Ascending aorta (tissue), 2 donors: ENCODE measurements around the gene BEGAIN. TPM values are rescaled to one million over a fixed set of nuclear protein-coding genes. Genes with fewer than 3 reads are reported as not detected.

Experiments used
- DNase-seq, 2 donors: peaks; one replicate each; pipeline ENCODE4 v3.0.0-alpha.2; 2019; ENCODE audit warnings: low spot score in 2 of 2
- H3K27ac ChIP-seq, 2 donors: fragments of 200-600 bp; sonication (generic); one replicate each; pipeline ENCODE4 v1.5.1; 2016 to 2017; ENCODE audit warnings: mild to moderate bottlenecking in 1 of 2
- H3K27me3 ChIP-seq: fragments of 200-600 bp; sonication (generic); one replicate; pipeline ENCODE4 v1.5.1; 2017
- H3K36me3 ChIP-seq, 2 donors: fragments of 200-600 bp; sonication (generic); one replicate each; pipeline ENCODE4 v1.5.1; 2016
- H3K4me1 ChIP-seq, 2 donors: fragments of 200-600 bp; sonication (generic); one replicate each; pipeline ENCODE4 v1.5.1; 2016 to 2017; ENCODE audit warnings: mild to moderate bottlenecking in 1 of 2
- H3K4me3 ChIP-seq, 2 donors: fragments of 200-600 bp; sonication (generic); one replicate each; pipeline ENCODE4 v1.5.1; 2016 to 2017; ENCODE audit warnings: mild to moderate bottlenecking in 1 of 2
- H3K9me3 ChIP-seq, 2 donors: fragments of 200-600 bp; sonication (generic); one replicate each; pipeline ENCODE4 v1.5.1; 2016
- intact Hi-C: fragments of 100-400 bp; cut with DNase I; formaldehyde crosslinking; loops from one replicate; pipeline ENCODE4 v1.15.1; 2023
- total RNA-seq: library from RNA; depleted of rRNA; stranded (reverse); fragments of >200 nt; gene quantifications from one replicate; pipeline ENCODE4 v1.1.0, GENCODE V29; 2016
- TF ChIP-seq, protein P1 (sequence below), 3 experiments: fragments of 200-600 bp in 2 of 3; fragments of 450-650 bp in 1 of 3; sonication (generic) in 2 of 3; IDR thresholded peaks; one replicate each; pipeline ENCODE4 v1.5.1; 2016 to 2019; ENCODE audit warnings: antibody characterized with exemption in 3 of 3, mild to moderate bottlenecking in 1 of 3, moderate library complexity in 1 of 3

BEGAIN gene
- total RNA-seq, 1 donor from 2014 or later, result 5.9 TPM

DNA sequence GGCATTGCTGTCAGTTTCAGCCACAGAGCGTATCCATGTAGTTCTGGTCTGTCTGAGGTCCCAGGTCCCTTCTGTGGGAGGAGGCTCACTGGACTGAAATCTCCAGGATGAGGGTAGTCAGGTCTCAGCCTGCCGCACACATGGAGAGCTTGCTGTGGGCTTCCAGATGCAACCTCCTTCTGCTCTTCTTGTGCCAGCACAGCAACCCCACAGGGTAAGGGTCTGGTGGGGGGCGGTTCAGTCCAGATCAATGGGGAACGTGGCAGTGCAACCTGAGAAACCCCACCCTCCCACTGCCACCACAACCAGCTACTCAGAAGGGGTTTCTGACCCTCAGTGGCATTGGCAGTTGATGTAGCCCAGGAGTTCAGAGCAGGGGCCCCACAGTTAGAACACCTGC is 61.2 kb downstream of the BEGAIN start:
- intact Hi-C loops, result no loop called here
- H3K27ac ChIP-seq, result no peak overlapping the region
- H3K27me3 ChIP-seq, result no peaks in the 10 kb centered on the region
- TF ChIP-seq, protein P1, sequence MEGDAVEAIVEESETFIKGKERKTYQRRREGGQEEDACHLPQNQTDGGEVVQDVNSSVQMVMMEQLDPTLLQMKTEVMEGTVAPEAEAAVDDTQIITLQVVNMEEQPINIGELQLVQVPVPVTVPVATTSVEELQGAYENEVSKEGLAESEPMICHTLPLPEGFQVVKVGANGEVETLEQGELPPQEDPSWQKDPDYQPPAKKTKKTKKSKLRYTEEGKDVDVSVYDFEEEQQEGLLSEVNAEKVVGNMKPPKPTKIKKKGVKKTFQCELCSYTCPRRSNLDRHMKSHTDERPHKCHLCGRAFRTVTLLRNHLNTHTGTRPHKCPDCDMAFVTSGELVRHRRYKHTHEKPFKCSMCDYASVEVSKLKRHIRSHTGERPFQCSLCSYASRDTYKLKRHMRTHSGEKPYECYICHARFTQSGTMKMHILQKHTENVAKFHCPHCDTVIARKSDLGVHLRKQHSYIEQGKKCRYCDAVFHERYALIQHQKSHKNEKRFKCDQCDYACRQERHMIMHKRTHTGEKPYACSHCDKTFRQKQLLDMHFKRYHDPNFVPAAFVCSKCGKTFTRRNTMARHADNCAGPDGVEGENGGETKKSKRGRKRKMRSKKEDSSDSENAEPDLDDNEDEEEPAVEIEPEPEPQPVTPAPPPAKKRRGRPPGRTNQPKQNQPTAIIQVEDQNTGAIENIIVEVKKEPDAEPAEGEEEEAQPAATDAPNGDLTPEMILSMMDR (IDR thresholded peaks at IDR 0.05), result no peak
- H3K36me3 ChIP-seq, result peaks cover 13 to 21% of the 10 kb centered on the region in 2 donors
- H3K9me3 ChIP-seq, result no peaks in the 10 kb centered on the region
- H3K4me3 ChIP-seq, result no peak overlapping the region
- H3K4me1 ChIP-seq, result no peaks in the 10 kb centered on the region
- DNase-seq, result no peak

DNA sequence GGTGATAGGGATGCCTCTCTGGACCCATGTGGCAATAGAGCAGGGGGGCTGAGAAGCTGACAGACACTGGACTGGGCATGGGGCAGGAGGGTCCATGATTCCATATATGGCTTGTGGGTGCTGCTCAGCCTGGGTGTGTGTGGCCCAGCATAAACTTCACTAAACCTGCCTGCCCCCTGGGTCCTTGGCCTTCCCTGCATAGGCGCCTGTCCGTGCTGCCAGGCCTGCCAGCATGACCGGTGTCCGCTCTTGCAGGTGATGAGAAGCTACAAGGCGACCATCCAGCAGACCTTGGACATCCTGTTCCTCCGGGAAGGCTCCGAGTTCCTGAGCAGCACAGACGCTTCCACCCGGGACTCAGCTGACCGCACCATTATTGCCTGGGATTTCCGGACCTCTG is 61.6 kb downstream of the BEGAIN start:
- no peak overlapping the region for H3K4me3 ChIP-seq
- no peaks in the 10 kb centered on the region for H3K9me3 ChIP-seq
- H3K36me3 ChIP-seq, result peaks cover 13 to 21% of the 10 kb centered on the region in 2 donors
- TF ChIP-seq, protein P1 (IDR thresholded peaks at IDR 0.05), result no peak
- H3K4me1 ChIP-seq, result no peaks in the 10 kb centered on the region
- intact Hi-C loops, result no loop called here
- H3K27ac ChIP-seq, result no peak overlapping the region
- H3K27me3 ChIP-seq, result no peaks in the 10 kb centered on the region
- DNase-seq, result no peak

DNA sequence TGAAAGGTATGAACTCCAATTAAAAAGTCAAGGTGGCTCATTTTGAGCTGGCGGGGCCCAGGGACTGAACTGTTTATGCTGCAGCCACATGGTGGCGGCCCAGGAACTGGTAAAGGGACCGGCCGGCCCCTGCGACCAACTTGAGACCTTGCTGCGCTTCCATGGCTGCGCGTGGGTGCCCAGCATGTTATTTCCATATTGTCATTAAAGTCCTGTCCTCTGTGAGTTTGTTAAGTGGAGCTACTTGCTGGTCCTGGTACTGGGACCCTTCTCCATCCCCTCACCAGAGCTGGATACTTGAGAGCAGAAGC is 62.3 kb downstream of the BEGAIN start:
- peaks cover 13 to 21% of the 10 kb centered on the region in 2 donors for H3K36me3 ChIP-seq
- peak in 1 of 2 donors; percentile 59 for DNase-seq
- intact Hi-C loops, result no loop called here
- no peaks in the 10 kb centered on the region for H3K4me1 ChIP-seq
- TF ChIP-seq, protein P1 (IDR thresholded peaks at IDR 0.05), result no peak
- no peak overlapping the region for H3K4me3 ChIP-seq
- no peaks in the 10 kb centered on the region for H3K27me3 ChIP-seq
- H3K9me3 ChIP-seq, result no peaks in the 10 kb centered on the region
- H3K27ac ChIP-seq, result no peak overlapping the region

DNA sequence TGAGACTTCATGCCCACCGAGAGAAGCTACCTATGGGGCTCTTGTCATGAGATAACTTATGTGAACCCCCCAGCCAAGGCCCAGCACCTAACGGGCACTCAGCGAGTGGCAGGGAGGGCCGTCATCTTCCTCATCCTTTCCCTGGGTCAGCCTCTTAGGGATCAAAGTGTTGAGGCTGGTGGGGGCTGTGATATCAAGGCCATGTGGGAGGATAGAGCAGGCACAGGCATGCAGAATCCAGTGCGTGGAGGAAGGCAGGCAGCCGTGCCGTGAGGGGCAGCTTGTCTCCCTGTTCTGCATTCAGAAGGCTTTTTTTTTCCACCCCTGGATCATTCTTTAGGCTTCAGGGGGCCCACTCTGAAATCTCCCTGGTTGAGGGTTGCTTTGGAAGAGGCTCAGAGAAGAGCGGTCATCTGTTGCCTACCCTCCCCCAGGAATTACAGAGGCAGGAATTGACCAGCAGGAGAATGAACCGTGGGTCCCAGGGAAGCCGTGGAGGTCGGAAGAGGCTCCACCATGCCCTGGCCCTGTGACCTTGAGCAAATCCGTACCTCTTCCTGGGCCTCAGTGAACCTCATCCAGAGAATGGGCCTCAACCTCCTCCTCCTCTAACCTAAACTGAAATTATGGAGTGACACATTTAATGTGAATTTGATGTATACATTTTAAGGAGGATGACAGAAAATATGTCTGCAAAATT is 62.8 kb downstream of the BEGAIN start:
- no peaks in the 10 kb centered on the region for H3K4me1 ChIP-seq
- intact Hi-C loops, result no loop called here
- H3K36me3 ChIP-seq, result peaks cover 10 to 20% of the 10 kb centered on the region in 2 donors
- no peak overlapping the region for H3K27ac ChIP-seq
- TF ChIP-seq, protein P1 (IDR thresholded peaks at IDR 0.05), result no peak
- H3K9me3 ChIP-seq, result no peaks in the 10 kb centered on the region
- H3K27me3 ChIP-seq, result no peaks in the 10 kb centered on the region
- DNase-seq, result no peak
- H3K4me3 ChIP-seq, result no peak overlapping the region

DNA sequence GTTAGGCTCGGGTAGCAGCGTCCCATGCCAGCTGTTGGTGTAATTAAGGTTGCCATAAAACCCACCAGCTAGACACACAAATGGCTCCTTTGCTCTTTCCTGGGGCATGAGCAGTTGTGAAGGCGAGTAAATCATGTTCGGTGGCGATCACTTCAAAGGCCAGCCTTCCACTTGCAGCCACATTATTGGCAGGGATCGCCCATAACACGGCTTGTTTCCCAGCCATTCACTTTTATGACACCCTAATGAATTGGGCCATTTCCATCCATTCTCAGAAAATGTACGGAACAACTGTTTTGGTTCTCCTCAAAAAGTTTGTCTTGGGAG is 63.4 kb downstream of the BEGAIN start:
- DNase-seq, result no peak
- Histone ChIP-seq H3K27me3 (no peaks in the 10 kb centered on the region), H3K36me3 (peaks cover 5 to 14% of the 10 kb centered on the region in 2 donors), H3K27ac (no peak overlapping the region), H3K4me1 (no peaks in the 10 kb centered on the region), H3K4me3 (no peak overlapping the region), H3K9me3 (no peaks in the 10 kb centered on the region)
- TF ChIP-seq, protein P1 (IDR thresholded peaks at IDR 0.05), result no peak
- intact Hi-C loops, result no loop called here
